K562 (cell line): Measurements from ENCODE around the gene GIPR. TPM values are rescaled to one million over a fixed set of nuclear protein-coding genes. Genes with fewer than 3 reads are reported as not detected.

Source experiments
- DPF2 ChIP-seq: fragments of 450-650 bp; IDR thresholded peaks from 2 replicates; pipeline ENCODE4 v1.6.1; 2016
- MAZ ChIP-seq, 2 experiments: fragments of 450-650 bp in 1 of 2; sonication (generic) in 1 of 2; formaldehyde crosslinking; IDR thresholded peaks in 1 of 2; conservative IDR thresholded peaks in 1 of 2; 2 replicates each; pipeline versions ENCODE4 v1.4.0 to v1.5.0; 2020; ENCODE audit warnings: mild to moderate bottlenecking in 1 of 2, missing genetic modification reagents in 1 of 2
- MTA1 ChIP-seq: fragments of 450-650 bp; IDR thresholded peaks from 2 replicates; pipeline ENCODE4 v1.6.1; 2017; ENCODE audit warnings: borderline replicate concordance
- MTA3 ChIP-seq: fragments of 450-650 bp; formaldehyde crosslinking; IDR thresholded peaks from 2 replicates; pipeline ENCODE4 v1.6.1; 2017; ENCODE audit warnings: mild to moderate bottlenecking, borderline replicate concordance
- PHB2 ChIP-seq: fragments of 450-650 bp; IDR thresholded peaks from 2 replicates; pipeline ENCODE4 v1.6.1; 2017; ENCODE audit warnings: low read depth
- PHF20 ChIP-seq: fragments of 450-650 bp; IDR thresholded peaks from 2 replicates; pipeline ENCODE4 v1.6.1; 2018; ENCODE audit not compliant: partially characterized antibody
- PTBP1 ChIP-seq: fragments of 200-400 bp; formaldehyde crosslinking; IDR thresholded peaks from 2 replicates; pipeline ENCODE4 v1.6.1; 2017; ENCODE audit warnings: low read depth, low read length
- YY1 ChIP-seq, 3 experiments: IDR thresholded peaks; 2 replicates each; pipeline ENCODE4 v1.6.1; 2011; ENCODE audit warnings: low read length in 2 of 3, mild to moderate bottlenecking in 2 of 3, moderate library complexity in 2 of 3, borderline replicate concordance in 1 of 3, control low read depth in 1 of 3, low read depth in 1 of 3; ENCODE audit not compliant: insufficient read depth in 3 of 3, insufficient replicate concordance in 2 of 3, control insufficient read depth in 1 of 3, insufficient read length in 1 of 3; ENCODE audit errors: extremely low read depth in 1 of 3
- ZC3H11A ChIP-seq: IDR thresholded peaks from 2 replicates; pipeline ENCODE4 v1.6.1; 2012; ENCODE audit warnings: low read depth, low read length, improper control_type of control experiment
- ZFP36 ChIP-seq: fragments of 150-350 bp; IDR thresholded peaks from 2 replicates; pipeline ENCODE4 v1.6.1; 2018; ENCODE audit warnings: low read length, low read depth; ENCODE audit not compliant: partially characterized antibody
- ZNF696 ChIP-seq: fragments of 250-450 bp; sonication (Bioruptor Pico); conservative IDR thresholded peaks from 2 replicates; pipeline ENCODE4 v1.4.0; 2020; ENCODE audit warnings: mild to moderate bottlenecking, moderate library complexity
- polyA plus RNA-seq, 8 experiments: library from polyadenylated mRNA; depleted of rRNA in 4 of 8; stranded (reverse) in 5 of 8; unstranded in 3 of 8; fragments of >200 nt; fragmentation: Nextera tagmentation in 2 of 8; fragmentation: Illumina TruSeq in 1 of 8; extraction: Ambion mirVana in 2 of 8; extraction: Trizol in 1 of 8; gene quantifications; 2 replicates each; pipeline versions ENCODE4 v1.2.1 to v1.2.3, GENCODE V29; 2011 to 2014; ENCODE audit warnings: inconsistent platforms in 1 of 8, missing spikeins in 1 of 8
- total RNA-seq, 7 experiments: library from RNA; depleted of rRNA in 6 of 7; stranded (reverse); fragments of >200 nt in 6 of 7; fragmentation: Illumina TruSeq in 2 of 7; extraction: Trizol in 2 of 7; gene quantifications; 2 replicates each; pipeline versions ENCODE4 v1.2.1 to v1.2.3, GENCODE V29; 2011 to 2021; ENCODE audit warnings: low replicate concordance in 1 of 7
- TF ChIP-seq, protein P1 (sequence below): sonication (generic); formaldehyde crosslinking; IDR thresholded peaks from 2 replicates; pipeline ENCODE4 v1.8.1; 2023; ENCODE audit warnings: missing genetic modification reagents, mild to moderate bottlenecking, borderline replicate concordance
- TF ChIP-seq, protein P2 (sequence below): sonication (generic); formaldehyde crosslinking; IDR thresholded peaks from 2 replicates; pipeline ENCODE4 v1.8.0; 2023; ENCODE audit warnings: mild to moderate bottlenecking, missing genetic modification reagents
- TF ChIP-seq, protein P3 (sequence below): fragments of 200-800 bp; sonication (Bioruptor generic); IDR thresholded peaks from 2 replicates; pipeline ENCODE4 v1.6.1; 2017; ENCODE audit warnings: missing genetic modification characterization, missing compliant biosample characterization
- TF ChIP-seq, protein P4 (sequence below): fragments of 450-650 bp; formaldehyde crosslinking; conservative IDR thresholded peaks from 2 replicates; pipeline ENCODE4 v1.4.0; 2022; ENCODE audit warnings: mild to moderate bottlenecking, missing genetic modification characterization

The GIPR gene
- total and polyA plus RNA-seq, 9 of the 15 experiments (the other 6 are each of a cell fraction or from before 2014, with no cell fraction given), result 2.2 to 26.8 (median 12.7) TPM

DNA sequence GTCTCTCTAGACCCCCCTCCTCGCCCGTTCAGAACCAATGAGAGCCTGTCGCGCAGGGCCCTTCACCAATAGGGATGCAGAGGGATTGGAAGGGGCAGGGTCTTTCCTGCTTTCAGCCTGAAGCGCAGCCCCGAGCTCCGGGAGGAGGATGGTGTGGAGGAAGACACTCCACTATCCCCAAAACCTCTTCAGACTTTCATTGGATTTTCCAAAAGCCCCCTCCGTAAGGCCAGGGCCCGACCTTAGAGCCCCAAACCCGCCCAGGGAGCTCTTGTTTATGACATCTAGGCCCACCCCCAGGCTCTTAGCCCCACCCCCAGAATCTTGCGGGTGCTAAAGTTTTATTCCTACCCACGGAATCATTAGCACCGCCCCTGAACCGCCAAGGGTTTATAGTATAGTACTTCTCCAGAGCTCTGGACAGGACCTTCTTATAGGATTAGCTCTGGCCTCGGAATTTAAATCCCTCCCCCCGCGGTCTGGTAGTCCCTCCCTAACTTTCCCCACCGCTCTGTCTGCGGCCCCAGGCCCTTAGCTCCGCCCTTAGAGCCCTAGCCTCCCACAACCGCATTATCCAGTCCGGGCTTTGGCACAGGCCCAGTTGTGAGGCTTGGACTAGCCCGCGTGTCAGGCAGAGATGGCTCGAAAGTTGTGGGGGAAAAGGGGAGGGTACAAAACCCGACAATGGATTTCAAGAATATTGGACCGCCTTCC lies 22.2 kb upstream of the GIPR start (continued):
- TF ChIP-seq, protein P1, sequence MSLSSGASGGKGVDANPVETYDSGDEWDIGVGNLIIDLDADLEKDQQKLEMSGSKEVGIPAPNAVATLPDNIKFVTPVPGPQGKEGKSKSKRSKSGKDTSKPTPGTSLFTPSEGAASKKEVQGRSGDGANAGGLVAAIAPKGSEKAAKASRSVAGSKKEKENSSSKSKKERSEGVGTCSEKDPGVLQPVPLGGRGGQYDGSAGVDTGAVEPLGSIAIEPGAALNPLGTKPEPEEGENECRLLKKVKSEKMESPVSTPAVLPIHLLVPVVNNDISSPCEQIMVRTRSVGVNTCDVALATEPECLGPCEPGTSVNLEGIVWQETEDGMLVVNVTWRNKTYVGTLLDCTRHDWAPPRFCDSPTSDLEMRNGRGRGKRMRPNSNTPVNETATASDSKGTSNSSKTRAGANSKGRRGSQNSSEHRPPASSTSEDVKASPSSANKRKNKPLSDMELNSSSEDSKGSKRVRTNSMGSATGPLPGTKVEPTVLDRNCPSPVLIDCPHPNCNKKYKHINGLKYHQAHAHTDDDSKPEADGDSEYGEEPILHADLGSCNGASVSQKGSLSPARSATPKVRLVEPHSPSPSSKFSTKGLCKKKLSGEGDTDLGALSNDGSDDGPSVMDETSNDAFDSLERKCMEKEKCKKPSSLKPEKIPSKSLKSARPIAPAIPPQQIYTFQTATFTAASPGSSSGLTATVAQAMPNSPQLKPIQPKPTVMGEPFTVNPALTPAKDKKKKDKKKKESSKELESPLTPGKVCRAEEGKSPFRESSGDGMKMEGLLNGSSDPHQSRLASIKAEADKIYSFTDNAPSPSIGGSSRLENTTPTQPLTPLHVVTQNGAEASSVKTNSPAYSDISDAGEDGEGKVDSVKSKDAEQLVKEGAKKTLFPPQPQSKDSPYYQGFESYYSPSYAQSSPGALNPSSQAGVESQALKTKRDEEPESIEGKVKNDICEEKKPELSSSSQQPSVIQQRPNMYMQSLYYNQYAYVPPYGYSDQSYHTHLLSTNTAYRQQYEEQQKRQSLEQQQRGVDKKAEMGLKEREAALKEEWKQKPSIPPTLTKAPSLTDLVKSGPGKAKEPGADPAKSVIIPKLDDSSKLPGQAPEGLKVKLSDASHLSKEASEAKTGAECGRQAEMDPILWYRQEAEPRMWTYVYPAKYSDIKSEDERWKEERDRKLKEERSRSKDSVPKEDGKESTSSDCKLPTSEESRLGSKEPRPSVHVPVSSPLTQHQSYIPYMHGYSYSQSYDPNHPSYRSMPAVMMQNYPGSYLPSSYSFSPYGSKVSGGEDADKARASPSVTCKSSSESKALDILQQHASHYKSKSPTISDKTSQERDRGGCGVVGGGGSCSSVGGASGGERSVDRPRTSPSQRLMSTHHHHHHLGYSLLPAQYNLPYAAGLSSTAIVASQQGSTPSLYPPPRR (CRISPR knock-in tag), result no peak
- peak; percentile 88; the same call in 1 of the 2 replicates for TF ChIP-seq PTBP1
- TF ChIP-seq DPF2, result peak; percentile 68; the same call in 1 of the 2 replicates
- TF ChIP-seq, protein P2, sequence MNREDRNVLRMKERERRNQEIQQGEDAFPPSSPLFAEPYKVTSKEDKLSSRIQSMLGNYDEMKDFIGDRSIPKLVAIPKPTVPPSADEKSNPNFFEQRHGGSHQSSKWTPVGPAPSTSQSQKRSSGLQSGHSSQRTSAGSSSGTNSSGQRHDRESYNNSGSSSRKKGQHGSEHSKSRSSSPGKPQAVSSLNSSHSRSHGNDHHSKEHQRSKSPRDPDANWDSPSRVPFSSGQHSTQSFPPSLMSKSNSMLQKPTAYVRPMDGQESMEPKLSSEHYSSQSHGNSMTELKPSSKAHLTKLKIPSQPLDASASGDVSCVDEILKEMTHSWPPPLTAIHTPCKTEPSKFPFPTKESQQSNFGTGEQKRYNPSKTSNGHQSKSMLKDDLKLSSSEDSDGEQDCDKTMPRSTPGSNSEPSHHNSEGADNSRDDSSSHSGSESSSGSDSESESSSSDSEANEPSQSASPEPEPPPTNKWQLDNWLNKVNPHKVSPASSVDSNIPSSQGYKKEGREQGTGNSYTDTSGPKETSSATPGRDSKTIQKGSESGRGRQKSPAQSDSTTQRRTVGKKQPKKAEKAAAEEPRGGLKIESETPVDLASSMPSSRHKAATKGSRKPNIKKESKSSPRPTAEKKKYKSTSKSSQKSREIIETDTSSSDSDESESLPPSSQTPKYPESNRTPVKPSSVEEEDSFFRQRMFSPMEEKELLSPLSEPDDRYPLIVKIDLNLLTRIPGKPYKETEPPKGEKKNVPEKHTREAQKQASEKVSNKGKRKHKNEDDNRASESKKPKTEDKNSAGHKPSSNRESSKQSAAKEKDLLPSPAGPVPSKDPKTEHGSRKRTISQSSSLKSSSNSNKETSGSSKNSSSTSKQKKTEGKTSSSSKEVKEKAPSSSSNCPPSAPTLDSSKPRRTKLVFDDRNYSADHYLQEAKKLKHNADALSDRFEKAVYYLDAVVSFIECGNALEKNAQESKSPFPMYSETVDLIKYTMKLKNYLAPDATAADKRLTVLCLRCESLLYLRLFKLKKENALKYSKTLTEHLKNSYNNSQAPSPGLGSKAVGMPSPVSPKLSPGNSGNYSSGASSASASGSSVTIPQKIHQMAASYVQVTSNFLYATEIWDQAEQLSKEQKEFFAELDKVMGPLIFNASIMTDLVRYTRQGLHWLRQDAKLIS (CRISPR knock-in tag), result no peak
- peak; percentile 76; the same call in 1 of the 2 replicates for TF ChIP-seq MTA1
- TF ChIP-seq PHB2, result no peak
- TF ChIP-seq ZFP36, result no peak
- TF ChIP-seq ZNF696 (CRISPR knock-in tag), result no peak
- peak; percentile 75 to 92 for TF ChIP-seq MAZ (CRISPR knock-in tag; conservative IDR thresholded peaks at IDR 0.05 in 1 of 2, IDR thresholded peaks at IDR 0.05 in 1 of 2)
- TF ChIP-seq ZC3H11A, result no peak
- no peak for TF ChIP-seq PHF20
- peak in 2 of 3 experiments; percentile 26 to 35 for TF ChIP-seq YY1 (IDR thresholded peaks at IDR 0.05; ENCODE audit: borderline replicate concordance in 1 of 3, control insufficient read depth in 1 of 3, extremely low read depth in 1 of 3, insufficient read depth in 3 of 3, insufficient read length in 1 of 3, insufficient replicate concordance in 2 of 3, low read depth in 1 of 3, low read length in 2 of 3)
- peak; percentile 77 for TF ChIP-seq MTA3
- TF ChIP-seq, protein P3, sequence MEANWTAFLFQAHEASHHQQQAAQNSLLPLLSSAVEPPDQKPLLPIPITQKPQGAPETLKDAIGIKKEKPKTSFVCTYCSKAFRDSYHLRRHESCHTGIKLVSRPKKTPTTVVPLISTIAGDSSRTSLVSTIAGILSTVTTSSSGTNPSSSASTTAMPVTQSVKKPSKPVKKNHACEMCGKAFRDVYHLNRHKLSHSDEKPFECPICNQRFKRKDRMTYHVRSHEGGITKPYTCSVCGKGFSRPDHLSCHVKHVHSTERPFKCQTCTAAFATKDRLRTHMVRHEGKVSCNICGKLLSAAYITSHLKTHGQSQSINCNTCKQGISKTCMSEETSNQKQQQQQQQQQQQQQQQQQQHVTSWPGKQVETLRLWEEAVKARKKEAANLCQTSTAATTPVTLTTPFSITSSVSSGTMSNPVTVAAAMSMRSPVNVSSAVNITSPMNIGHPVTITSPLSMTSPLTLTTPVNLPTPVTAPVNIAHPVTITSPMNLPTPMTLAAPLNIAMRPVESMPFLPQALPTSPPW (CRISPR knock-in tag), result peak; percentile 77
- TF ChIP-seq, protein P4, sequence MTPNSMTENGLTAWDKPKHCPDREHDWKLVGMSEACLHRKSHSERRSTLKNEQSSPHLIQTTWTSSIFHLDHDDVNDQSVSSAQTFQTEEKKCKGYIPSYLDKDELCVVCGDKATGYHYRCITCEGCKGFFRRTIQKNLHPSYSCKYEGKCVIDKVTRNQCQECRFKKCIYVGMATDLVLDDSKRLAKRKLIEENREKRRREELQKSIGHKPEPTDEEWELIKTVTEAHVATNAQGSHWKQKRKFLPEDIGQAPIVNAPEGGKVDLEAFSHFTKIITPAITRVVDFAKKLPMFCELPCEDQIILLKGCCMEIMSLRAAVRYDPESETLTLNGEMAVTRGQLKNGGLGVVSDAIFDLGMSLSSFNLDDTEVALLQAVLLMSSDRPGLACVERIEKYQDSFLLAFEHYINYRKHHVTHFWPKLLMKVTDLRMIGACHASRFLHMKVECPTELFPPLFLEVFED (CRISPR knock-in tag), result no peak
